Measurements from ENCODE around the gene NOL4L.
A peak's percentile ranks its signal among the peaks of the same experiment; 100 is the strongest.

NOL4L gene

DNA sequence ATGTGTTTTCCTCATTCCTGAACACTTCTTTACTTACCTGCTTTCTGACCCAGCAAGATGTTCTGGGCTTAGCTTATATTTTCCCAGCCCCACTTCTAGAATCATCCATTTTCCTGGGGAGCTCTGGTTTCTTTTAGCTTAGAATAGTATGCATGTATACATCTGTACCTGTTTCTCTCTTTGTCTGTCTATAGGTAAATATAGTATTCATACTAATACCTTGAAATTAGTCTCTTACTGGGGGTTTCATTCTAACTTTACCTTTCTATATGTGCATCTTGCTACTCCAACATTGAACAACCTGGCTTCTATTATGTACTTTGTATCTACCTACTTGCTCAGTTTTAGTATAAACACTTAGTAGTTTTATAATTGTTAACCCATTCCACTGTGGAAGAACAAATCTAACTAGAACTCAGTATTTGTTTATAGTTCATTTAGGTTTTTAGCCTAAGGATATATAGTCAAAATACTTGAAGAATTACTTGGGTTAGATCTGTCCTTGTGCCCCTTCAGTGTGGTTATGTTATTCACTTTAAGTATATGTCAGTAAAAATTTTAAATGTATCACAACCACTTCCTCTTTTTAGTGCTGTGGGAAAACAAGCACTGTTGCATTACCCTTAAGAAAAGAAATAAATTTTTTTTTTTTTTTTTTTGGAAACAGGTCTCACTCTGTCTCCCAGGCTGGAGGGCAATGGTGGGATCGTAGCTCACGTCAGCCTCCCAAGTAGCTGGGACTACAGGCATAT lies 173.0 kb downstream of the NOL4L start:
- DNase-seq, result no peak

DNA sequence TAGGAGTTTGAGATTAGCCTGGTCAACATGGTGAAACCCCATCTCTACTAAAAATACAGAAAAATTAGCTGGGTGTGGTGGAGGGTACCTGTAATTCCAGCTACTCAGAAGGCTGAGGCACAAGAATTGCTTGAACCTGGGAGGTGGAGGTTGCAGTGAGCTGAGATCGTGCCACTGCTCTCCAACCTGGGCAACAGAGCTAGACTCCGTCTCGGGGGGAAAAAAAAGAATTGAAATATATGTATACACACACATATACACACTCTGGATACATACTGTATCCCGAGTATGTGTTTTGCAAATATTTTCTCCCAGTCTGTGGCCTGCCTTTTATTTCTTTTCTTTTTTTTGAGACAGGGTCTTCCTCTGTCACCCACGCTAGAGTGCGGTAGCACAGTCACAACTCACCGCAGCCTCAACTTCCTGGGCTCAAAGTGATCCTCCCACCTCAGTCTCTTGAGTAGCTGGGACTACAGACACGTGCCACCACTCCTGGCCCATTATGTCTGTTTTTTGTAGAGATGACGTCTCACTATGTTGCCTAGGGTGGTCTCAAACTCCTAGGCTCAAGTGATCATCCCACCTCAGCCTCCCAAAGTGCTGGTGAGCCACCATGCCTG lies 177.9 kb downstream of the NOL4L start:
- DNase-seq, result peak; percentile 33 to 79

DNA sequence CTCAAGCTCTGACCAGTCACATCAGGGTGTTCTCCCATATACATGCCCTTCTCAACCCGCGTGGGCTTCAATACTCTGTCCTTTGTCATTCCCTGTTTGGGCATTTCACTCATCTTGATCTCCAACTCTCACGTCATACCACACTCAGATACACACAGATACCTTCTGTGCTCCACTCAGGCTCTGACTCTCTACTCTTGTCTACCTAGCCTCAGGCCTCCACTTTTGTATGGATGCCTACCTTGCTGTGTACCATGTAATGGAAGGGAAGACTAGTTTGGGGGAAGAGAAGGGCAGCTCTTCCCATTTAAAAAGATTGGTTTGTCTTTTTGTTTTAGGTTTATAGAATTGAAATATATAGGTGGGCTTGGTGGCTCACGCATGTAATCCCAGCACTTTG lies 178.4 kb downstream of the NOL4L start:
- DNase-seq, result no peak

DNA sequence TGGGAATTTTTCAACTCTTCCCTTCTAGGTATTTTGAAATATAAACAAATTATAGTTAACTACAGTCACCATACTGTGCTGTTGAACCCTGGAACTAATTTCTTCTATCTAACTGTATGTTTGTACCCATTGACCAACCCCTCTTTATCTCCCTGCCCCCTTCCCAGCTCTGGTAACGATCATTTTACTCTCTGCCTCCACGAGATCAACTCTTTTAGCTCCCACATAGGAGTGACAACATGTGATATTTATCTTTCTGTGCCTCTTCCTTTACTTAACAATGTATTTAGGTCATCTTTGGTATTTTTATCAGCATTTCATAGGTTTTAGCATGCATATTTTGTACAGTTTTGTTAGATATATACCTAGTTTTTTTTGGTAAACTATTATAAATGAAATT lies 181.1 kb downstream of the NOL4L start:
- DNase-seq, result no peak

DNA sequence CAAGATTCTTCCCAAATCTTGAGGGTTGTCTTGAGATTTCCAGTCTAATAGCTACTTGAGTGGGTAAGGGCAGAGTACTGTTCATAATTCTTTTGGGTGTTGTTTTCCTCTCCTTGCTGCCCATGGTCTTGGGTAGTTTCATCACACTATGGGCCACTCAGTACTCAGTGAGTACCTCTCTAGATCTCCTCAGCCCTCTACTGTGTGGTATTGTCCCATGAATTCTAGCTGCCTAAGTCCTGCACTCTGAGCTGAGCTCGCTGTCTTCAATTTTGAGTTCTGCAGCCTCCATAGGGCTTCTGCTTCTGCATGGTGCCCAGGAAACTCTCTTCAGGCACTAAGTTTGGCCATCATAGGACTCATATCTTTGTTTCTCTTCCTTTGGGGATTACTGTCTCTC lies 184.7 kb downstream of the NOL4L start:
- DNase-seq, result no peak

DNA sequence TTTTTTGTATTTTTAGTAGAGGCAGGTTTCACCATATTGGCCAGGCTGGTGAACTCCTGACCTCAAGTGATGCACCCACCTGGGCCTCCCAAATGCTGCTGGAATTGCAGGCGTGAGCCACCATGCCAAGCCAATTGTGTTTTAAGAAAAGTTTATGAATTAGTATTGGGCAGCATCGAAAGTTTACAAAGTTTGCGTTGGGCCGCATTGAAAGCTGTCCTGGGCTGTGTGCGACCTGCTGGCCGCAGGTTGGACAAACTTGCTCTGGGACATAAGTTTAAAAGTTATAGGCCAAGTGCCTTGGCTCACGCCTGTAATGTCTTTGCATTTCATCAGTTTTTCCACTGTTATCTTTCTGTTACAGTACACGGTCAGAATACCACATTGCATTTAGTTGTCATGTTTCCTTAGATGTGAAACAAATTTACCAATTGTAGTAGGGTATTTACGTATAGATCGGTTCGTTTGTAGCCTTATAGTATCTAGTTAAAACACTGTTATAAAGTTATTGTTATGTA lies 187.5 kb downstream of the NOL4L start:
- DNase-seq, result no peak

DNA sequence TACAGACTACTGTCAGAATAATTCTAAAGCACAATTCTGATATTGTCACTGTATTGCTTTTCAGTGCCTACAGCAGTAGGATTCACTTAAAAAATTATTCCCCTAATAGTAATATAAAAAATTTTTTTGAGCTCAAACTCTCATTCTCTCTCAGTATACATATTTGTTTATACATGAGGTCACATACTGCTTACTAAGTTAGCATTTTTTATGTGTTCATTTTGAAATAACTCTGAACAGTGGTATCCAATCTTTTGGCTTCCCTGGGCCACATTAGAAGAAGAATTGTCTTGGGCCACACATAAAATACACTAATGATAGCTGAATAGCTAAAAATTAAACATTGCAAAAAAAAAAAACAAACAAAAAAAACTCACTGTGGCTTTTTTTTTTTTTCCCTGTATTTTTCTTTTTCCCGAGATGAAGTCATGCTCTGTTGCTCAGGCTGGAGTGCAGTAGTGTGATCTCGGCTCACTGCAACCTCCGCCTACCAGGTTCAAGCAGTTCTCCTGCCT lies 188.4 kb downstream of the NOL4L start:
- DNase-seq, result no peak

DNA sequence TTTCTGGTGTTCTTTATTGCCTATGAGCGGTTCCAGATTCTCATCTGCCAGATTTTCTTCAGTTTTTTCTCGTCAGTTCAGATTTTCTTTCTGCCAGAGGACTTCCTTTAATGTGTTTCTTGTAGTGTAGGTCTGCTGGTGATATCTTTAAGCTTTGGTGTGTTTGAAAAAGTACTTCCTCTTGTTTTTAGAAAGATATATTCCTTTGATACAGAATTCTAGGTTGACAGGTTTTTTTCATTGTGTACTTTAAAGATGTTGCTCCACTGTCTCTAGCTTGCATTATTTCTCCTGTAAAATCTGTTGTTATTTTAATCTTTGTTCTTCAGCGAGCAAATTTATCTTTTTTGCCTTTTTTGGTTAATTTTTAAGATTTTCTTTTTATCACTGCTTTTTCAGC lies 190.1 kb downstream of the NOL4L start:
- DNase-seq, result no peak
